HepG2 (cell line): ENCODE results near the gene MMD2. TPM values are rescaled to one million over a fixed set of nuclear protein-coding genes. Genes with fewer than 3 reads are reported as not detected.
A peak's percentile ranks its signal among the peaks of the same experiment; 100 is the strongest.

Experiments used
- BCLAF1 ChIP-seq: fragments of 450-650 bp; IDR thresholded peaks from 2 replicates; pipeline ENCODE4 v1.6.1; 2017; ENCODE audit warnings: mild to moderate bottlenecking
- CREM ChIP-seq, 2 experiments: sonication (generic) in 1 of 2; formaldehyde crosslinking in 1 of 2; IDR thresholded peaks; 2 replicates each; pipeline versions ENCODE4 v1.4.0 to v1.6.1; 2016 to 2020; ENCODE audit warnings: antibody characterized with exemption in 1 of 2, mild to moderate bottlenecking in 1 of 2, missing genetic modification reagents in 1 of 2
- ELF3 ChIP-seq: IDR thresholded peaks from 2 replicates; pipeline ENCODE4 v1.6.1; 2016; ENCODE audit warnings: missing genetic modification reagents, missing compliant biosample characterization
- GZF1 ChIP-seq: sonication (generic); formaldehyde crosslinking; IDR thresholded peaks from 2 replicates; pipeline ENCODE4 v1.5.1; 2020; ENCODE audit warnings: mild to moderate bottlenecking, missing genetic modification reagents
- IRF1 ChIP-seq: sonication (generic); formaldehyde crosslinking; IDR thresholded peaks from 2 replicates; pipeline ENCODE4 v1.4.0; 2020; ENCODE audit warnings: low read depth, mild to moderate bottlenecking, missing genetic modification reagents
- NR2F6 ChIP-seq, 2 experiments: IDR thresholded peaks; 2 replicates each; pipeline ENCODE4 v1.6.1; 2016; ENCODE audit warnings: antibody characterized with exemption in 1 of 2, mild to moderate bottlenecking in 1 of 2
- PCBP2 ChIP-seq: fragments of 200-400 bp; formaldehyde crosslinking; optimal IDR thresholded peaks from 2 replicates; pipeline ENCODE3; 2018; ENCODE audit warnings: low read length, low read depth; ENCODE audit not compliant: poor library complexity, severe bottlenecking
- SAP130 ChIP-seq: IDR thresholded peaks from 2 replicates; pipeline ENCODE4 v1.6.1; 2016; ENCODE audit warnings: low read depth
- SRSF9 ChIP-seq: fragments of 200-400 bp; formaldehyde crosslinking; IDR thresholded peaks from 2 replicates; pipeline ENCODE4 v1.6.1; 2018; ENCODE audit warnings: borderline replicate concordance, mild to moderate bottlenecking, low read depth, low read length; ENCODE audit not compliant: insufficient read depth, poor library complexity, severe bottlenecking
- THAP7 ChIP-seq: sonication (generic); formaldehyde crosslinking; IDR thresholded peaks from 2 replicates; pipeline ENCODE4 v1.8.1; 2023; ENCODE audit warnings: mild to moderate bottlenecking, missing genetic modification reagents
- YEATS2 ChIP-seq: sonication (generic); formaldehyde crosslinking; IDR thresholded peaks from 2 replicates; pipeline ENCODE4 v1.4.0; 2020; ENCODE audit warnings: missing genetic modification reagents, borderline replicate concordance
- ZNF138 ChIP-seq: sonication (generic); formaldehyde crosslinking; IDR thresholded peaks from 2 replicates; pipeline ENCODE4 v1.5.0; 2020; ENCODE audit warnings: mild to moderate bottlenecking, low read depth, missing genetic modification reagents
- ZNF207 ChIP-seq: fragments of 450-650 bp; IDR thresholded peaks from 2 replicates; pipeline ENCODE4 v1.6.1; 2016; ENCODE audit warnings: antibody characterized with exemption, borderline replicate concordance
- ZNF256 ChIP-seq: sonication (generic); formaldehyde crosslinking; conservative IDR thresholded peaks from 2 replicates; pipeline ENCODE4 v1.4.0; 2020; ENCODE audit warnings: missing genetic modification reagents
- ZNF451 ChIP-seq: sonication (generic); formaldehyde crosslinking; IDR thresholded peaks from 2 replicates; pipeline ENCODE4 v1.5.0; 2020; ENCODE audit warnings: mild to moderate bottlenecking, missing genetic modification reagents
- ZNF609 ChIP-seq: sonication (generic); formaldehyde crosslinking; IDR thresholded peaks from 2 replicates; pipeline ENCODE4 v1.4.0; 2020; ENCODE audit warnings: mild to moderate bottlenecking, missing genetic modification reagents, borderline replicate concordance
- ZNF710 ChIP-seq: sonication (generic); formaldehyde crosslinking; IDR thresholded peaks from 2 replicates; pipeline ENCODE4 v1.5.0; 2020; ENCODE audit warnings: mild to moderate bottlenecking, missing genetic modification reagents, borderline replicate concordance
- ZNF782 ChIP-seq: sonication (generic); formaldehyde crosslinking; IDR thresholded peaks from 2 replicates; pipeline ENCODE4 v1.4.0; 2020; ENCODE audit warnings: missing genetic modification reagents, mild to moderate bottlenecking, borderline replicate concordance
- polyA plus RNA-seq, 8 experiments: library from polyadenylated mRNA; depleted of rRNA in 3 of 8; stranded (reverse) in 7 of 8; unstranded in 1 of 8; fragments of >200 nt; fragmentation: Illumina TruSeq in 4 of 8; extraction: Trizol in 4 of 8; gene quantifications; 2 replicates each; pipeline versions ENCODE4 v1.2.1 to v1.2.3, GENCODE V29; 2011 to 2016; ENCODE audit warnings: low read depth in 4 of 8, missing spikeins in 1 of 8, mixed read lengths in 1 of 8; ENCODE audit not compliant: insufficient read depth in 1 of 8
- total RNA-seq, 5 experiments: library from RNA; depleted of rRNA; stranded (reverse); fragments of >200 nt; fragmentation: Illumina TruSeq; extraction: Trizol; gene quantifications; 2 replicates each; pipeline ENCODE4 v1.2.3, GENCODE V29; 2016; ENCODE audit warnings: low read depth in 1 of 5

Gene MMD2
- total and polyA plus RNA-seq, 2 of the 13 experiments (the other 11 are each of a cell fraction or from before 2014, with no cell fraction given), result not detected

- TF ChIP-seq ZNF609, result no peak
- no peak for TF ChIP-seq NR2F6 (IDR thresholded peaks at IDR 0.05)
- peak; percentile 32; the same call in 1 of the 2 replicates for TF ChIP-seq NR2F6 (CRISPR knock-in tag; IDR thresholded peaks at IDR 0.05)
- TF ChIP-seq SRSF9, result no peak
- no peak for TF ChIP-seq BCLAF1
- 0 out of 2 replicates have a peak, but pooled peaks have one; percentile 33 for TF ChIP-seq ZNF451 (CRISPR knock-in tag)
- TF ChIP-seq YEATS2 (CRISPR knock-in tag), result peak; percentile 85
- TF ChIP-seq IRF1 (CRISPR knock-in tag), result no peak
- no peak for TF ChIP-seq ZNF207
- TF ChIP-seq ZNF782 (CRISPR knock-in tag), result no peak
- no peak for TF ChIP-seq GZF1 (CRISPR knock-in tag)
- TF ChIP-seq PCBP2, result no peak
- no peak for TF ChIP-seq CREM (IDR thresholded peaks at IDR 0.05)
- TF ChIP-seq CREM (CRISPR knock-in tag; IDR thresholded peaks at IDR 0.05), result no peak
- 0 out of 2 replicates have a peak, but pooled peaks have one; percentile 23 for TF ChIP-seq ZNF710 (CRISPR knock-in tag)
- TF ChIP-seq SAP130 (CRISPR knock-in tag), result peak; percentile 70
- TF ChIP-seq ZNF256 (CRISPR knock-in tag), result no peak
- peak; percentile 53; the same call in 1 of the 2 replicates for TF ChIP-seq ELF3 (CRISPR knock-in tag)
- 0 out of 2 replicates have a peak, but pooled peaks have one; percentile 53 for TF ChIP-seq ZNF138 (CRISPR knock-in tag)
- 0 out of 2 replicates have a peak, but pooled peaks have one; percentile 37 for TF ChIP-seq THAP7
Observed at GRCh38 chr7:4973728-4974198, 14.8 kb upstream of the MMD2 start (continued).
